ENCODE results near the gene DBNL.
A peak's percentile ranks its signal among the peaks of the same experiment; 100 is the strongest.

The DBNL gene

DNA sequence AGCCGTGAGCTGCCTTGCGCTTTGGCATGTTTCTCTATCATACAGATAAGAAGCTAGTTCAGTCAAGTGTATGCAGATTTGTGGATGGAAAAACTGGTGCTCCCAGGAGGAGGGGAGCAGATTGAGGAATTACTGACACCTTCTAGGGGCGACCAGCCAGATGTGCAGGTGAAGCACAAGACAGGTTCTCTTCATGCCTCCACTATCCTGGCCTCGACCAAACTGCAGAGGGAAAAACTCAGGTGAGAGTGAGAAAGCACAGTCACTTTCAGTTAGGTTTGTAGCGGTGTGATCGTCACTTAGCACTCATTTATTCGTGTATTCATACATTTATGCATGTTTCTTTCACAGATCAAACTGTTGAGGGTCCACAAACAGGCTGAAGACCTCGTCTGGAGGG is 600 bp upstream of the DBNL start:
- DNase-seq = no peak

DNA sequence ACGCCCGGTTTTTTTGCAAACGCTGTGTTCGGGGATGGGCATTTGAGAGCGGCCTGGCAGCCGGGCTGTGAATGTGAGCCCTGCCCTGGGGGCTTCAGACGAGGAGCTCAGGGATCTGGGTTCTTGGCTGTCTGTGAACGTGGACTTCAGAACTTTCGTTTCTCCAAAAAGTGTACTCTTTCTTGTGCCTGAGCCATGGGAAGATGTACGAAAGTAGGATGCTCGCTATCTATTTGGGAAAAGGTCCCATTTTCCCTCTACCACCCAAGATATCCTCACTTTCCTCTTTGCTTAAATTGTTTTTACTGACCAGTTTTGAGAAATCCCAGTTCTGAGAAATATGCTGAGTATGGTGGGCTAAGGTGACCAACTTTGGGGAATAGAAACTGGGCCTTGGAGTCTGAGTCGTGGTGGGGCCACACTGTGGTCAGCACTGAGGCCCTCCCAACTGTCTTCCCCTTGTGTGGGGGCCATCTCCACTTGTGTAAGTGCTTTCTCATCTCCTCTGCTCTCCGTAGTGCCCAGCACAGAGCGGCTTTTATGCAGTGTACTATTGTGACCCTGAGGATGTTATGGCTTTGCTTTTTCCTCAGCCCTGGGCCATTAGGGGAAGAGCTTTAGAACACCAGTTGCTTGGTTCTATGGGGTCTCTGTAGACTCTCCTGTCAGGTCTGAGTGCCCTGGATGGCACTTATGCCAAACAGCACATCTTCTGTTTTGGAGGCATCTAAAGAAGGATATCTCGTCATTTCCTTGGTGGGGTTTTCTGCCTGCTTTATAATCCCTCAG is 918 bp downstream of the DBNL start:
- no peak for DNase-seq

DNA sequence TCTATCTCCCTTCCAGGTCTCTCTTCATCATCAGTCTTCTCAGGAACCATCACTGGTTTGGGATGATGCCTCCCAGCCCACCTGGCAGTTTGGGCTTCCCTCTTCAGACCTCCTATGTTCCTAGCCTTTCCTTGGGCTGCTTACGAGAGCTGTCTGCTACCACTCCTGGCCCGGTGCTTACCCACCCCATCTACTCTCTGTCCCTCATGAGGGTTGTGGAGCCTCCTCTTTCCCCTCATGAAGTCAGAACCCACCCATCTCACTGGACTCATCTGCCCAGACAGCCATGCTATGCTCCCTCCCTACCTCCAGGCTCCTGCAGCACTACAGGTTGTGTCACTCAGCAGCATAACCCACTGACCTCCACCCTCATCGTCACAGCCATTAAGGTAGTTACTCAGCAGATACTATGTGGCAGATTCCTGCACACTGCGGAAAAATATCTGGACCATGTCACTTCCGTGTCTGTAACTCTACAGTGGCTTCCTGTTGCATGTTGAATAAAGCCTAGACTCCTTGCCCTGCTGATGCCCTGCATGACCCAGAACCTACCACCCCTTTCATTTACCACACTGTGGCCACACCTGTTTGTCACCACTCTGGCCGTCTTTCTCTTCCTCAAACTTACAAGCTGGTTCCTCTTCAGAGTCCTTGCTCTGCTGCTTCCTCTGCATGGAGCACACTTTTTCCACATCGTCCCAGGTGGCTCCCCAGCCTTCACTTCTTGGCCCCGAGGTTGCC is 2.0 kb downstream of the DBNL start:
- peak; percentile 87 for DNase-seq

DNA sequence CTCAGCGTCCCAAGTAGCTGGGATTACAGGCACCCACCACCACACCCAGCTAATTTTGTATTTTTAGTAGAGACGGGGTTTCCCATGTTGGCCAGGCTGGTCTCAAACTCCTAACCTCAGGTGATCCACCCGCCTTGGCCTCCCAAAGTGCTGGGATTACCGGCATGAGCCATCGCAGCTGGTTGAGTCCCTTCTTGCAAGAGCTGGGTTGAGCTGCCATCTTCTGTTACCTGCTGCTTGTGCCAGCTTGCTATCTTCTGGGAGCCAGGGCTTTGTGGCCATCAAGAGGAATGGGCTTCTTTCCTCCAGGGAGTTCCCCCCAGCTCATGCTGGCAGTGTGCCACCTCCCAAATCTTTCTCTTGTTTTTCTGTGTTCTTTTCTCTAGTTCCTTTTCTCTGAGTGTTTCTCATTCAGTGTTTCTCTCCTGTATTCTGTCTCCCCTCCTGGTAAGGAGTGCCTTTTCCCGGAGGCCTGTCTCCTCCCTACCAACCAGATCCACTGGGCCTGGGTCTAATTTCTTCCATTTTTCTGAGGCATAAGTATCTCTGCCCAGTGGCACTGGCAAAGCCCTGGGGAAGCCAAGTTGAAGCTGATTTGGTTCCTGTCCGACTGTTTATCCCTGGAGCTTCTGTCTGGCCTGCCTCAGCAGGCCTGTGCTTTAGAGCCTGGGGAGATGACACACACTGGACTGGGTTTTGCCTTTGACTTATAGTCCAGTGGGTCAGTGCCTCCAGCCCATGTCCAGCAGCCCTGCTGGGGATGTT is 3.7 kb downstream of the DBNL start:
- no peak for DNase-seq

DNA sequence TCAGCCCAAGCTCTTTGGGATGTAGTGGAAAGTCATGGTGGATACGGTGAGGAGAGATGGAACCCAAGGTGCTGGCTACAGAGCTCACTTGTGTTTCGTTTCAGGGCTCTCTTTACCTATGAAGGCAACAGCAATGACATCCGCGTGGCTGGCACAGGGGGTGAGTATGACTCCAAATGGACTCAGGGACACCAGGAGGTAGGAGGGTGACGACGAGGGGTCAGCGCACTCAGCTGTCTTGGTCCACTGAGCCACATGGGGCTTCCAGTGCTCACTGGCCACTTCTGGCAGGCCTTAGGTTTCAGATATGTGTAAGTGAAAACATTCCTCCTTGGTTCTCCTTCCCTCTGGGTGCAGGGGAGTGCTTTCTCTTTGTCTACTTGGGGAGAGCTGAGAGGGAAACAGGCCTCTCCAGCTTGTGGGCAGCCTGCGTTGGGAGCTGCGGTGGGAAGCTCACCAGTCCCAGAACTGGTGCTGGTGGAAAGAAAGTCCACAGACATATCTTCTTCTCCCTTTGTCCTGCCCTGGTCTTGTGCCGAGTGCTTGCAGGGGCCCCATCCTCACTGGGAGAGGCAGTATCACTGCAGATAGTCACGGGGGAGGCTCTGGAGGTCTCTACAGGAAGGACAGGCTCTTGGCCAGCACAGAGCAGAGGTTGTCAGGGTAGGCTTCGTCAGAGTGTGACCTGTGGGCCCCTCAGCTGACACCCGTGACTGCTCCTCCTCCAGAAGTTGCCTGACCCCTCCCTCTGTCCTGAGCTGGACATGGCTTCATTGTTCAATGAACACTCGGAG is 5.8 kb downstream of the DBNL start:
- no peak for DNase-seq

DNA sequence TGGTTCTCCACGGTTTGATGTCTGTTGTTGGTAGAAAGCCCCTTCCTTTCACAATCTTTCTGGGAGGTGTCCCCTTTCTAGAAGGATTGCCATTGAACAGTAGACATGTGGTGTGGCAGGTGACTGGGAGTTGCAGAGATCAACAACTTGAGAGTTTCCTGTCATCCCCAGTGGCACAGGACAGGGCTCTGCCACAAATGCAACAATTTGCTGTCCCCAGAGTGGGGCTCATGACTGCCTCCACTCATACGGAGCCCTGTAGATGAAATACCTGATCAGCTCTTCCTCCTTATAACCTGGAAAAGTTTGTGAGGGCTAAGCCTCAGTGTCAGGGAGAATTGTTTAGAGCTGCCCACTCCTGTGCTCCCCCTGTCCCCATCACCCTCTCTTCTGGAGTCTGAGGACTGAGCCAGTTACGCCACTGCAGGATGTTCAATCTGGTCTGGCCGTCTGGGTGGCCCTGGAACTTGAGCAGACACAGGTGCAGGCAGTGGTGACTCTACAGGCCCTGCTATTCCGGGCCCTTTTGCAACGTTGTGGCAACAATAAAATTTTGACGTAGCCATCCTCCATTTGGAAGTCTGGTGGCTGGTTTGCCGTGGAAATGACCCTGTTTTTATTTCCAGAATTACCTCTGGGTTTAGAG is 6.5 kb downstream of the DBNL start:
- no peak for DNase-seq

DNA sequence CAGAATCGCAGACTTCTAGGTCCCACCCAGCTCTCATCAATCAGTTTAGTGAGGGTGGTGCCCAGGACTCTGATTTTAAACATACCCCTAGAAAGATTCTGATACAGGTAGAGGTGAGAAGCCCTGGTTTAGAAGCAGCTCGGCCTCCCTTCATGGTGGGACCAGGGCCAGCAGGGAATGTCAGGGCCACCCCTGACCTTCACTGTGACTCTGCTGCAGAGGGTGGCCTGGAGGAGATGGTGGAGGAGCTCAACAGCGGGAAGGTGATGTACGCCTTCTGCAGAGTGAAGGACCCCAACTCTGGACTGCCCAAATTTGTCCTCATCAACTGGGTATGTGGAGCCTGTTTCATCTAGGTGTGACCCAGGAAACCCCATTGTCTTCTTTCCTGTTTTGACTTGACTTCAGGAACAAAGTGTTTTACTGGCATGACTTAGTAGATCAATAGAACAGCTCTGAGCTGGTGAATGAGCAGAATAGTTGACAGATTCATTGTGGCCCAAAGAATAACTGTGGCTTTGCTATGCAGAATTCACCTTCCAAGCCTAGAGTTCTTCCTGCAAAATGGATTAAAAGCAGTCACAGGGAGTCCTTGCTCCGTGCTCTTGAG is 7.2 kb downstream of the DBNL start:
- DNase-seq = no peak

DNA sequence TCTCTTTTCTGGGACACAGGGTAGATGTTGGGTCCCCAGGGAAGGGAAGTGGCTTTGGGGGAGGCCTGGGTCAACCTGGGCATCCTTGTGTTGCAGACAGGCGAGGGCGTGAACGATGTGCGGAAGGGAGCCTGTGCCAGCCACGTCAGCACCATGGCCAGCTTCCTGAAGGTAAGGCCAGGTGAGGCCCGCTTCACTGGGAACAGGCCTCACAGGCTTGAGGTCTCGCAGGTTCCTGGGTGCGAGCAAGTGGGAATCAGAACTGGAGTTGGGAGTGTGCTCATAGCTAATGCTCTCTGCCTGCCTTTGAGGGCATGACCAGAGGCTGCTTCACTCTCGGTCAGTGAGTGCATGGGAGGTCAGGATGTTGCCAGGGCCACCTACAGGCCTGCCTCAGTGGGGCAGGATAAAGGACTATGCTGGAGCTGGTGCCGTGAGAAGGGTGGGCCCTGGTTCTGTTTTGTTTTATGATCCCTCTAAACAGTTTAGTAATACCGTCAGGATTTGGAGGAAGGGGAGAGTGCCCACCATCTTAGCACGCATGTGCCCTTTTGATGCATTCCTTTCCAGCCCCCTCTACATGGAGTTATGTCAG is 8.4 kb downstream of the DBNL start:
- no peak for DNase-seq

DNA sequence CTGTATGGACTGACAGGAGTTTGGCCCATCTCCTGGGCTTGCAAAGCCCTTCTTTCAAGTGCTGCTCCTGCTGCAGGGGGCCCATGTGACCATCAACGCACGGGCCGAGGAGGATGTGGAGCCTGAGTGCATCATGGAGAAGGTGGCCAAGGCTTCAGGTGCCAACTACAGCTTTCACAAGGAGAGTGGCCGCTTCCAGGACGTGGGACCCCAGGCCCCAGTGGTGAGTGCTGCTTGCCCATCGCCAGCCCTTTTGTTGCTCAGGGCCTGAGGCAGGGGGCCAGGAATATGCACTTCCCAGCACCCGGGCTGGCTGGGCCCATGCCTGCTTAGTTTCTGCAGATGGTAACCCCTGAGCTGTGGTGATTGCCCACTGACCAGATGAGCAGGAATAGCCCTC is 12.2 kb downstream of the DBNL start:
- peak; percentile 12 for DNase-seq

DNA sequence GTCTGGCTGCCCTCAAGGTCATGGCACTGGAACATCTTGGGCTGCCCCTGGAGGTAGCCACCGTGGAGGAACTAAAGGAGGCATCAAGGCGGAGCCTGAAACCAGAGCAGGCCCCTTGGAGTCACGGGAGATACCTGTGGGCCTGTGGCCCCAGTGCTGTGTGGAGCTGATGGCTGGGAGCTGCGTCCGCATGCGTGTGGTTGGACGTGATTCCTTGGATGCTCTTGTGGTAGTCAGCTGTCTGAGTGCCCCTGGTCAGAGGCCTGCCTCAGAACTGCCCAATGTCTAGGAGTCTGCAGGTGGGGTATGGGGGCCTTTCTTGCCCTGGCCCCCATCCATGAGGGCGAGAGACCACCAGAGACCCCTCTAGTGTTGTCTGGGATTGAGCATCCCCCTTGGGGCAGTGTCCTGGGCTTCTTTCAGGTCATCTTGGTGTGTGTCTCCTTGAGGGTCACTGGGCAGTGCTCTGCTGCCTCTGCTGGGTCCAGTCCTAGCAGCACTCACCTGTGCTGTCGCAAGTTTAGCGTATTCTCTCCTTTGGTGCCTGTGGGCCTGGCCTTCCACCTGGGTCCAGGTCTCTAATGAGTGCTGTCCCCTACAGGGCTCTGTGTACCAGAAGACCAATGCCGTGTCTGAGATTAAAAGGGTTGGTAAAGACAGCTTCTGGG is 12.8 kb downstream of the DBNL start:
- peak; percentile 10 for DNase-seq

DNA sequence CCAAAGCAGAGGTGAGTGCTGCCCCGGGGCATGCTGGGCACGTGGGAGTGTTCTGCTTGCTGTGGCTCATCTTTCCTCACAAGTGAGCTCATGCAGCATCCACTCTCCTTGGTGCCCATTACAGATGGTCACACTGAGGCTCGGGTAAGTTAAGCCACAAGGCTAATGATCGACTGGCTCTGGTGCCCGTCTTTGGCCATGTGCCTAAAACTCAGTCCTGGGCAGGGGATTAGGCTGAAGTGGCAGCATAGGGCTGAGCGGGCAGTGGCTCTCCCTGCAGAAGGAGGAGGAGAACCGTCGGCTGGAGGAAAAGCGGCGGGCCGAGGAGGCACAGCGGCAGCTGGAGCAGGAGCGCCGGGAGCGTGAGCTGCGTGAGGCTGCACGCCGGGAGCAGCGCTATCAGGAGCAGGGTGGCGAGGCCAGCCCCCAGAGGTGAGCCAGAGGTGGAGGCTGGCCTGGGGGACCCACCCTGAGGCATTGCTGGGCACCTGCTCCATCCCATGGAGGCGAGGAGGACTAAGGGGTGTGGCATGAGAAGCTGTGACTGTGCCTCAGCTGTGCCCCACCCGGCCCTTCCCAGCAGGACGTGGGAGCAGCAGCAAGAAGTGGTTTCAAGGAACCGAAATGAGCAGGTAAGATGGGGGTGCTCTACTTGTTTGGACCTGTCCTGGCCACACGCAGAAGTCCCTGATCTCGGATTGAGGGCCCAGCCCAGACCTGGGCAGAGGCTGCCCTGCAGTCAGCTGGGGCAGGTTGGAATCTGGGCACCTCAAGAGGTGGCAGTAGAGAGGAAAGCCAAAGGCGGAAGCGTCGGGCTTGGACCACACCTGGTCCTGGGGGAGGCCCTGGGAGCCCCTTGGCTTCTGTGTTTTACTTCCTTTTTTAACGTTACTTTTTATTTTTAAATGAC is 13.6 kb downstream of the DBNL start:
- DNase-seq = peak; percentile 36

DNA sequence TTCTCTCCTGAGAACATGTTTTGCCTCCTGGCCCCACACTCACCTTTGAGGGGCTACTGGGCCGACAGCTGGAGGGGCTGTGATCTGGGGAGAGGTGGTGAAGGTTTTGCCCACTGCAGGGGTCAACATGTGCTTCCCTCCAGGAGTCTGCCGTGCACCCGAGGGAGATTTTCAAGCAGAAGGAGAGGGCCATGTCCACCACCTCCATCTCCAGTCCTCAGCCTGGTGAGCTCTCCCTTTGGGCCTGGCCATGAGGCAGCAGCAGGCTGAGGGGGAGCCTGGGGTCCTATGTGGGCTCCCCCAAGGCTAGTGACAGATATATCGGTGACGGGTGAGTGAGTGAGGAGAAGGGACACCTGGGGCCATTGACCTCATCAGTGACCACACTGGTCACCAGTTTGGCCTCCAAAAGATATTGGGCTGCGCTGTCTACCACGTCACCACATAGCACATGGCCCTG is 14.3 kb downstream of the DBNL start:
- DNase-seq = no peak

DNA sequence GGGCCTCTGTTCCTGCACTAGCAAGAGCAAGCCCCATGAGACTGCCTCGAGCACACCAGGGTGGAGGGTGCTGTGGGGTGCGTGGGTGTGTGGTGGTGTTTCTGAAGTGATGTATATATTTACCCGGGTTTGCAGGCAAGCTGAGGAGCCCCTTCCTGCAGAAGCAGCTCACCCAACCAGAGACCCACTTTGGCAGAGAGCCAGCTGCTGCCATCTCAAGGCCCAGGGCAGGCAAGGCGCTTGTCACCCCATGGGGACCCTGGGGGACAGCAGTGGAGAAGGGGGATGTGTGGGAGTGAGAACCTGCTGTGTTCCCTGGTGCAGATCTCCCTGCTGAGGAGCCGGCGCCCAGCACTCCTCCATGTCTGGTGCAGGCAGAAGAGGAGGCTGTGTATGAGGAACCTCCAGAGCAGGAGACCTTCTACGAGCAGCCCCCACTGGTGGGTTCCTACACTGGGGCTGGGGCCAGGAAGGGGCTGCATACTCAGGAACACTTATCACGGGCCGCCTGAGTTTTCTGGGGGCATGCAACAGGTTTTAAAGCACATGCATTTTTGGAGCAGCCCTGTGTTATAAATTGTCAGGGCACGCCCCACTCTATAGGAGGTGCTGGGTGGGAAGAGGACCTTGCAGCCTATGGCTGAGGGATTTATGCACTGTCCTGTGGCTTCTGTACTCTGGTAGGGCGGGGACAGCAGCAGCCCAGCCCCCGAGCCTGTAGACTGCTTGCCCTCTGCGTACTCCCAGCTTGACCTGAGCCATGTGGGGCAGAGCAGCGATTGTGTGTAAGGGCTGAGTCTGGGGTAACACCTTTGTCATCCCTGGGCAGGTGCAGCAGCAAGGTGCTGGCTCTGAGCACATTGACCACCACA is 15.0 kb downstream of the DBNL start:
- DNase-seq = peak; percentile 74

DNA sequence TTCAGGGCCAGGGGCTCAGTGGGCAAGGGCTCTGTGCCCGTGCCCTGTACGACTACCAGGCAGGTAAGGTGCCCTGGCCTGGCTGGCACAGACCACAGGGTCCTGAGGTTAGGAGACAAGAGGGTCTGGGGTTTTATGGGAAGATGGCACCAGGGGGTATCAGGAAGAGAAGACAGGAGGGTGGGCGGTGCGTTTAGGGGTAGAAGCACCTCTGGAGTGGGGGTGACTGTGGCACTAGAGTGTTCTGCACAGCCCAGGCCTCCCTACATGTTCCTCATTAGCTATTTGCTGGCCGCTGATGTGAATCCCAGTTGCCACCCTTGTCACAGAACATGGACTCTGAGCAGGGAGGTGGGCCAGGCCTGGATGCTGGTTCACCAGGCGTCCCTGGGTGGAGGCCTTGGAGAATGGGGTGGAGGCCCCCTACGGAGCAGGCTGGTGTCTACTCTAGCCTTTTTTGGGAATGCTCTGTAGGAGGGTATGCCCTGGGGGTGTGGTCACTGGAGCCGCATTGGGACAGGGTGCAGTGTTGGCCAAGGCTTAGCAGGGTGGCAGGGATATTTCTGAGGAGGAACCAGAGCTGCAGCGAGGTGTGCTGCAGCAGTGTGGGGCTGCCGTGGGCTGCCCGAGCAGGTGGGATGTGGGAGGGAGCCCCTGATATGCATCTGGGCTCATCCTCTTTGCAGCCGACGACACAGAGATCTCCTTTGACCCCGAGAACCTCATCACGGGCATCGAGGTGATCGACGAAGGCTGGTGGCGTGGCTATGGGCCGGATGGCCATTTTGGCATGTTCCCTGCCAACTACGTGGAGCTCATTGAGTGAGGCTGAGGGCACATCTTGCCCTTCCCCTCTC is 15.8 kb downstream of the DBNL start:
- peak; percentile 4 for DNase-seq

DNA sequence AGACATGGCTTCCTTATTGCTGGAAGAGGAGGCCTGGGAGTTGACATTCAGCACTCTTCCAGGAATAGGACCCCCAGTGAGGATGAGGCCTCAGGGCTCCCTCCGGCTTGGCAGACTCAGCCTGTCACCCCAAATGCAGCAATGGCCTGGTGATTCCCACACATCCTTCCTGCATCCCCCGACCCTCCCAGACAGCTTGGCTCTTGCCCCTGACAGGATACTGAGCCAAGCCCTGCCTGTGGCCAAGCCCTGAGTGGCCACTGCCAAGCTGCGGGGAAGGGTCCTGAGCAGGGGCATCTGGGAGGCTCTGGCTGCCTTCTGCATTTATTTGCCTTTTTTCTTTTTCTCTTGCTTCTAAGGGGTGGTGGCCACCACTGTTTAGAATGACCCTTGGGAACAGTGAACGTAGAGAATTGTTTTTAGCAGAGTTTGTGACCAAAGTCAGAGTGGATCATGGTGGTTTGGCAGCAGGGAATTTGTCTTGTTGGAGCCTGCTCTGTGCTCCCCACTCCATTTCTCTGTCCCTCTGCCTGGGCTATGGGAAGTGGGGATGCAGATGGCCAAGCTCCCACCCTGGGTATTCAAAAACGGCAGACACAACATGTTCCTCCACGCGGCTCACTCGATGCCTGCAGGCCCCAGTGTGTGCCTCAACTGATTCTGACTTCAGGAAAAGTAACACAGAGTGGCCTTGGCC is 16.6 kb downstream of the DBNL start:
- peak; percentile 15 for DNase-seq

DNA sequence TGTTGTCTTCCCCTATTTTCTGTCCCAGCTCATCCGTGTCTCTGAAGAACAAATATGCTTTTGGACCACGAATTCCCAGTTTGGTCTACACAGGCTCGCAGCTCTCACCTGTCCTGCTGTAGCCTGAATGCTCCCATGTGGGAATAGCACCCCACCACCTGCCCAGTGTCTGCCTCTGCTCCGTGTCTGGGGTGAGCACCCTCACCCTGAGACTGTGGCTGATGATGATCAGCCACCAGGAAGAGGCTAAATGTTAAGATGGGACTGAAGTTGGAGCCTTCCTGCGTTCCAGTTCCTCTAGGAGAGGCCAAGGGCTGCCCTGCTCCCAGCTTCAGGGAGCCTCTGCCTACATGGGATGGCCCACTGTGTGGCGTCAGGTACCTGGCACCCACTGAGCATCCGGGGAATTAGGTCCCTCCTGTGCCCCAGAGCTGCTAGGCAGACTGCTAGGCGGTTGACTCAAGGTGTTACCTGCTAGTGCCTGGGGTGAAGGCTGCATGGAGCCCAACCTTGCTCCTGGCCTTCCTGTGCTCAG is 17.2 kb downstream of the DBNL start:
- no peak for DNase-seq

Measured in CD4-positive, alpha-beta T cell treated with Interleukin-15 for 1 hour (primary cell).